ENCODE data around the gene GAREM1.

GRCh38 chr18:32383050-32383819 is 87.4 kb downstream of the GAREM1 start:
- TF ChIP-seq JUND (IDR thresholded peaks at IDR 0.05; ENCODE audit: borderline replicate concordance, low read depth, low read length) (no peak), JUND (tag; IDR thresholded peaks at IDR 0.05; ENCODE audit: borderline replicate concordance, low read depth, low read length) (no peak), KLF6 (CRISPR knock-in tag; IDR thresholded peaks at IDR 0.05; ENCODE audit: borderline replicate concordance) (no peak), CTCF (IDR thresholded peaks at IDR 0.05 in 2 of 3, conservative IDR thresholded peaks at IDR 0.05 in 1 of 3; ENCODE audit: insufficient read depth in 2 of 3, low read depth in 1 of 3, low read length in 3 of 3) (no peak), IRF1 (CRISPR knock-in tag; IDR thresholded peaks at IDR 0.05; ENCODE audit: borderline replicate concordance) (no peak), GABPA (tag; conservative IDR thresholded peaks at IDR 0.05; ENCODE audit: low read depth) (no peak), POLR2AphosphoS5 (IDR thresholded peaks at IDR 0.05; ENCODE audit: control insufficient read depth, insufficient read depth, low read depth, low read length) (no peak), ZNF347 (CRISPR knock-in tag; IDR thresholded peaks at IDR 0.05; ENCODE audit: low read depth) (no peak), ATF2 (CRISPR knock-in tag; IDR thresholded peaks at IDR 0.05) (no peak)
